ENCODE data around the gene APLN.

DNA sequence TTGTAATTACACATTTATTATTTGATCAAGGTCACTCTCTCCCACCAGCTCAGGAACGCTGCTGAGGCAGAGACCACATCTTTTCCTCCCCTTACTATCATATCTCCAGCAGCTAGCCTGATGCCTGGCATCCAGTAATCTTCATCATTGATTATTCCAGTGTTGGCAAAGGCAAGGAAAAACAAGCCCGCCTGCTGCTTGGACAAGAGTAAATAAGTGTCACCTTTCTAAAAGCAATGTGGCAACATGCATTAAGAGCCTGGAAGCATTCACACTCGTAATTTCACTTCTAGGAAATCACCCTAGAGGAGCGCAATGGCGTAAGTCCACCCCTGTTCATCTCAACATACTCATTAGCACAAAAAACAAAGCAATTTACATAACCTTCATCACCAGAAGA, 54.8 kb downstream of the APLN start:
- TF ChIP-seq, protein P1, sequence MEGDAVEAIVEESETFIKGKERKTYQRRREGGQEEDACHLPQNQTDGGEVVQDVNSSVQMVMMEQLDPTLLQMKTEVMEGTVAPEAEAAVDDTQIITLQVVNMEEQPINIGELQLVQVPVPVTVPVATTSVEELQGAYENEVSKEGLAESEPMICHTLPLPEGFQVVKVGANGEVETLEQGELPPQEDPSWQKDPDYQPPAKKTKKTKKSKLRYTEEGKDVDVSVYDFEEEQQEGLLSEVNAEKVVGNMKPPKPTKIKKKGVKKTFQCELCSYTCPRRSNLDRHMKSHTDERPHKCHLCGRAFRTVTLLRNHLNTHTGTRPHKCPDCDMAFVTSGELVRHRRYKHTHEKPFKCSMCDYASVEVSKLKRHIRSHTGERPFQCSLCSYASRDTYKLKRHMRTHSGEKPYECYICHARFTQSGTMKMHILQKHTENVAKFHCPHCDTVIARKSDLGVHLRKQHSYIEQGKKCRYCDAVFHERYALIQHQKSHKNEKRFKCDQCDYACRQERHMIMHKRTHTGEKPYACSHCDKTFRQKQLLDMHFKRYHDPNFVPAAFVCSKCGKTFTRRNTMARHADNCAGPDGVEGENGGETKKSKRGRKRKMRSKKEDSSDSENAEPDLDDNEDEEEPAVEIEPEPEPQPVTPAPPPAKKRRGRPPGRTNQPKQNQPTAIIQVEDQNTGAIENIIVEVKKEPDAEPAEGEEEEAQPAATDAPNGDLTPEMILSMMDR (IDR thresholded peaks at IDR 0.05), result no peak
- TF ChIP-seq POLR2A (IDR thresholded peaks at IDR 0.05), result no peak
